Amygdala (tissue), 56 donors: ENCODE results near the gene TMPRSS13.
"Not testable (repeated sequence)": the region's sequence is repeated elsewhere in the genome, so short reads cannot be mapped to it uniquely, and the experiment has no call there.

Source experiments
- DNase-seq, 56 donors: peaks; one replicate each; lab custom pipeline; 2025; lab: John Stamatoyannopoulos, UW

The TMPRSS13 gene

DNA sequence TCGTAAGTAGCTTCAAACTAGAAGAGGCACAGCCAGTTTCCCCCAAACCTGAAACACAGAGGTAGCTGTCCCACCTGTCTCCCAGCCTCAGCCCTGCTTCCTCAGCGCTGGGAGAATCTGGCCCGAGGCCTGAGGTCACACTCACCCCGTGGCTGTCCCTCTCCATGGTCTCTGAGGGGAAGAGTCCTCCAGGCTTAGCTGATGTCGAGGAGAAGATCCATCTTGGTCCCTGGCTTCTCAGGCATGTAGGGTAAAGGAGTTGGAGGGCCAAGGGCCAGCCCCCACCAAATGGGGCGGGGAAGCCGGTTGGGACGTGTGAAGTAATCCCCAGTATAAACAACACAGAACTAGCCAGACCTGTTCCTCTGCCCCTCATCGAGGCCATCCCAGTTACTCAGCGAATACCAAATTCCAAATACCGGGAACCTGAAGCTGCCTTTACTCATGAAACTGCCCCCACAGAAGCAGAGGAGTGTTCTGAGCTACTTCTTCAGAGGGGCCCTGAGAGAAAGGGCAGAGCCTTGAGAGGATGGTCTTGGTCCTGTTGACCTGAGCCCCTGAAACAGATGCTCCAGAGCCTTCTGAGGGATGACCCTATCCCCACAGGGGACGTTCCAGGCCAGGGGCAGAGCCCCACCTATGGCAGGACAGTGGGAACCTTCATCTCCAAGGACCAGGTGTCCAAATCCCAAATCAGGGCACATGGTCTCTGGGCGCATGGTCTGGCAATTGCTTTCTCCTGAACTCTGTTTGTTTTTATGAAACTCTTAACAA lies at the start of gene TMPRSS13:
TSS of gene TMPRSS13 (minus strand) at position 261 of the 774 bp plus-strand sequence. CDS start at position 166, 95 bp downstream.
- no peak for DNase-seq

GRCh38 chr11:117978991-117979390 lies 49.8 kb upstream of the TMPRSS13 start:
- DNase-seq = no peak

GRCh38 chr11:117978291-117978910 lies 49.2 kb upstream of the TMPRSS13 start:
- not testable (repeated sequence) for DNase-seq

- DNase-seq = not testable (repeated sequence)
Observed at GRCh38 chr11:117977612-117978264, 48.5 kb upstream of the TMPRSS13 start.

GRCh38 chr11:117977029-117977428 lies 47.8 kb upstream of the TMPRSS13 start:
- no peak for DNase-seq

GRCh38 chr11:117976445-117976844 lies 47.2 kb upstream of the TMPRSS13 start:
- no peak for DNase-seq

GRCh38 chr11:117973503-117973860 lies 44.3 kb upstream of the TMPRSS13 start:
- no peak for DNase-seq

GRCh38 chr11:117972629-117973502 lies 43.7 kb upstream of the TMPRSS13 start:
- DNase-seq = no peak

DNA sequence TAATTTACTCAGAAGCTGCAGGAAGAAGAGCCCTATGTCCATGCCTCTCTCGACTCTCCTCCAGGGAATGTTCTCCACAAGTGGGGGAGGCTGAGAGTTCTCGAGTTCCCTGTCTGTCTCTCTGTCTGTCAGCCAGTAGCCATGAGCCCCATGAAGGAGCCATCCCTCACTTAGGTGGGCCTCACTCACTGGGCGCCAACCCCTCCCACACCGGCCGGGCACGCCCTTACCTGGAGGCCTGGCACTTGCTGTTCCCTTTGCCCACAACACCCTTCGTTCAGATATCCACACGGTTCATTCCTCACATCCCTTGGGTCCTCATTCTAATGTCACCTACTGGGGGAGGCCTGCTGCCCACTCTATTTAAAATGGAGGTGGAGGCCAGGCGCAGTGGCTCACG lies 42.8 kb upstream of the TMPRSS13 start:
- no peak for DNase-seq

DNA sequence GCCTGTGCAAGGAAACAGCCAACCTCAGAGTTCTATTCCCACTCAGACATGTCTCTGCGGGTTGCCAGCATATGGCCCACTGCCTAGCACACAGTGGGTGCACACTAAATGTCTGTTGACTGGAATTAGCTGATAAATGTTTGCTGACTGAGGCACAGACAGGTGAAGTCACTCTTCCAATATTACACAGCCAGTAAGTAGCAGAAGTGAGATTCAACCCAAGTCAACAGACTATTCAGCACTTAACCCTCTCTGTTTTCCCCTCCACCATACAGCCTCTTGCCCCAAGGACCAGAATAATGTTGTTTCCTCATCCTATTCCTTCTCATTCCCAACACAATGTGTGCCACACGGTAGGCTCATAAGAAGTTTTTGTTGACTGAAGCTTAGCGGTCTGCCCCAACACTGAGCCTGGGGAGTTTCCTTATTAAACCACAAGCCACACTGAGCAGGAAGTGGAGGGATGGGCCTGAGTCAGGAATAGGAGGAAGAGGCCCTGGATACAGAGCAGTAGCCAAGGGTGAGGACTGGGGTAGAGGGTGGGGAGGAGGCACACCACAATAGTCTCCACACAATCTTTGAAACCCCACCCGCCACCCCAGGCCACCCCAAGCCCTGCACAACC lies 41.3 kb upstream of the TMPRSS13 start:
- DNase-seq = peak in 1 of 56 donors; percentile 18

GRCh38 chr11:117969160-117969991 lies 40.2 kb upstream of the TMPRSS13 start:
- no peak for DNase-seq

DNA sequence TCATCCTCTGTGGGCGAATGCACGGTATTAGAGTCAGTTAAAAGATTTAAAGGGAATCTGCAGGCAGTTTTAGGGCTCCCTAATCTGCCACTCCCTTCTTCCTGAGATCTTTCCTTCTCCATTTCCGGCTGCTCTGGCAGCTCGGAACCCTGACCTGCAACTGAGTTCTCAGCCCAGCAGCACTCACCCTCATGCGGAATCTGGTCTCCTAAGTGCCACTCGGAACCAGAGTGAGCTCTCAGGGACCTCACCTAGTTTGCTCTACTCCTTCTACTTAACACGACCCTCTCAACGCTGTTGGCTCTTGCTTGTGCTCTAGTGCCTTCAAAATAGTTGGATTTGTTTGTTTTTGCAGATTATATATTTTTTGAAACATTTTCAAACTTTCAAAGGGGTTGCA lies 37.7 kb upstream of the TMPRSS13 start:
- no peak for DNase-seq

DNA sequence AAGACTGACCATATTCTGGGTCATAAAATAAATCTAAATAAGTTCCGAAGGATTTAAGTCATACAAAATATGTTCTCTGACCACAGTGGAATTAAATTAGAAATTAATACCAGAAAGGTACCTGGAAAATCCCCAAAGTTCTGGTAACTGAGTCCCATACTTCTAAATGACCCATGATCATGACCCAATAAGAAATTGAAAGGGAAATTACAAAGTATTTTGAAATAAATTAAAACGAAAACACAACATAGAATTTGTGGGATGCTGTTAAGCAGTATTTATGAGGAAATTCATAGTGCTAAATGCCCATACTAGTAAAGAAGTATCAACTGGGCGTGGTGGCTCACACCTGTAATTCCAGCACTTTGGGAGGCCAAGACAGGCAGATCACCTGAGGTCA lies 33.6 kb upstream of the TMPRSS13 start:
- no peak for DNase-seq

- DNase-seq = no peak
Observed at GRCh38 chr11:117961896-117962295, 32.7 kb upstream of the TMPRSS13 start.

GRCh38 chr11:117960406-117960805 lies 31.2 kb upstream of the TMPRSS13 start:
- no peak for DNase-seq

- DNase-seq = no peak
Observed at GRCh38 chr11:117959438-117960149, 30.4 kb upstream of the TMPRSS13 start.

DNA sequence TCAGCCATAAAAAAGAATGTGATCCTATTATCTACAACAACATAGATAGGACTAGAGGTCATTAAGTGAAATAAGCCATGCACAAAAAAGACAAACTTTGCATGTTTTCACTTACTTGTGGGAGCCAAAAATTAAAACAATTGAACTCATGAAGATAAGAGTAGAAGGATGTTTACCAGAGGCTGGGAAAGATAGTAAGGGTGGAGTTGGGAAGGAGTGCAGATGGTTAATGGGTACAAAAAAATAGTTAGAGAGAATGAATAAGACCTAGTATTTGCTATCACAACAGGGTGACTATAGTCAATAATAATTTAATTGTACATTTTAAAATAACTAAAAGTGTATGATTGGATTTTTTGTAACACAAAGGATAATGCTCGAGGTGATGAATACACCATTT lies 29.7 kb upstream of the TMPRSS13 start:
- DNase-seq = no peak

DNA sequence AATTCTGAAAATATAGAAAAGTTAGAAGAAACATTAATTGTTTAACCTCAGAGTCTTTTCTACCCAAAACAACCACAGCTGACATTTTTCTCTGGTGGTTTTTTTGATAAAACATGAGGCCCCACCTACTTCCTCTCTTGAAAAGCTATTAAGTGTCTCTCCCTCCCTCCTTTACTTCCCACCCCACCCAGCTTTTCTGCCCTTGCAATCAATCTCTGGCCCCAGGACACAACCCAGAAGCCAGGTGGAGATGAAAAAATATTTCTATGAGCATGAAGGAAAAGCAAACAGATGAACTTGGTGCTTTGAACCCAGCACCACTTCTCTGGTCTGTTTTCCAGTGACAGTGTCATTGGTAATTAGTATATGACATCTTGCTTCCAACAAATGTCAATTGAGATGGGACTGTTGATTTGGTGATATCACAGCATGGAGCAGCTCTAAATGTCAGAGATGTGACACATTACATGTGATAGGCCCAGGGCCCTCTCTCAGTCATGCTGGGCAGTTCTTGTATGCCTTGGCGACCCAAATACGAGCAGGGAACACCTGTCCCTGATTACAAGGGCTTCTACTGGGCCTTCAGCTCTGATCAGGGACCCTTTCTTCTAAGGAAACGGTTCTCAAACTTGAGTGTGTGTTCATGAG lies 23.9 kb upstream of the TMPRSS13 start:
- DNase-seq = no peak
